Transverse colon (tissue), 4 donors: ENCODE results near the gene SRPK3. TPM values are rescaled to one million over a fixed set of nuclear protein-coding genes. Genes with fewer than 3 reads are reported as not detected.

ENCODE experiments used
- DNase-seq: peaks from one replicate; pipeline ENCODE4 v3.0.0-alpha.2; 2019
- H3K27ac ChIP-seq, 4 donors: fragments of 200-600 bp; sonication (generic); 2 replicates each; pipeline ENCODE4 v1.5.1; 2016 to 2018; ENCODE audit warnings: inconsistent platforms in 4 of 4
- H3K27me3 ChIP-seq: fragments of 200-600 bp; sonication (generic); 2 replicates; pipeline ENCODE4 v1.5.1; 2017; ENCODE audit warnings: inconsistent platforms
- H3K36me3 ChIP-seq, 4 donors: fragments of 200-600 bp; sonication (generic); 2 replicates each; pipeline ENCODE4 v1.5.1; 2017 to 2019; ENCODE audit warnings: inconsistent platforms in 4 of 4
- H3K4me1 ChIP-seq, 4 donors: fragments of 200-600 bp; sonication (generic); 2 replicates each; pipeline ENCODE4 v1.5.1; 2017 to 2020; ENCODE audit warnings: inconsistent platforms in 4 of 4
- H3K4me3 ChIP-seq, 4 donors: fragments of 200-600 bp; sonication (generic); 1 replicate in 1 of 4; 2 replicates in 3 of 4; pipeline versions ENCODE4 v1.5.1 to v1.6.1; 2017 to 2019; ENCODE audit warnings: inconsistent platforms in 4 of 4
- H3K9me3 ChIP-seq, 2 donors: fragments of 200-600 bp; sonication (generic); 2 replicates each; pipeline ENCODE4 v1.5.1; 2017 to 2019; ENCODE audit warnings: inconsistent platforms in 2 of 2
- EP300 ChIP-seq: sonication (generic); formaldehyde crosslinking; IDR thresholded peaks from one replicate; pipeline ENCODE4 v1.6.1; 2017; ENCODE audit warnings: antibody characterized with exemption, low read depth
- POLR2A ChIP-seq: fragments of 450-650 bp; IDR thresholded peaks from one replicate; pipeline ENCODE4 v1.6.1; 2016; ENCODE audit warnings: antibody characterized with exemption, mild to moderate bottlenecking, moderate library complexity
- POLR2AphosphoS5 ChIP-seq, 3 donors: sonication (generic); formaldehyde crosslinking; IDR thresholded peaks; one replicate each; pipeline ENCODE4 v1.6.1; 2016; ENCODE audit warnings: antibody characterized with exemption in 3 of 3
- WGBS, 2 donors: methylation state at CpG; one replicate each; pipeline ENCODE4 v1.1.5; 2018; ENCODE audit warnings: low coverage in 1 of 2; 5-methylcytosine and 5-hydroxymethylcytosine counted together
- in situ Hi-C, 4 donors: fragments of 200-750 bp; cut with MboI; loops; one replicate each; pipeline versions ENCODE4 v1.15.0 to v1.15.1; 2017; ENCODE audit warnings: low sequenced_read_pairs in 3 of 4, low pct_ligation_motif_present in 1 of 4, low pct_unique_long_range_greater_than_20kb in 1 of 4
- intact Hi-C: fragments of 100-400 bp; cut with DNase I; formaldehyde crosslinking; loops from one replicate; pipeline ENCODE4 v1.15.1; 2023; ENCODE audit warnings: low total_unique reads
- total RNA-seq, 4 donors: library from RNA; depleted of rRNA; stranded (reverse); fragments of >200 nt; gene quantifications; one replicate each; pipeline ENCODE4 v1.1.0, GENCODE V29; 2016
- TF ChIP-seq, protein P1 (sequence below), 5 experiments: fragments of 200-600 bp in 3 of 5; fragments of 450-650 bp in 2 of 5; sonication (generic) in 3 of 5; IDR thresholded peaks; 1 replicate in 2 of 5; 2 replicates in 3 of 5; pipeline ENCODE4 v1.5.1; 2016 to 2017; ENCODE audit warnings: antibody characterized with exemption in 5 of 5, inconsistent platforms in 3 of 5, mild to moderate bottlenecking in 2 of 5, moderate library complexity in 1 of 5

SRPK3 gene
- total RNA-seq, 4 donors from 2014 or later, result 0.64 to 3.8 (median 1.3) TPM

DNA sequence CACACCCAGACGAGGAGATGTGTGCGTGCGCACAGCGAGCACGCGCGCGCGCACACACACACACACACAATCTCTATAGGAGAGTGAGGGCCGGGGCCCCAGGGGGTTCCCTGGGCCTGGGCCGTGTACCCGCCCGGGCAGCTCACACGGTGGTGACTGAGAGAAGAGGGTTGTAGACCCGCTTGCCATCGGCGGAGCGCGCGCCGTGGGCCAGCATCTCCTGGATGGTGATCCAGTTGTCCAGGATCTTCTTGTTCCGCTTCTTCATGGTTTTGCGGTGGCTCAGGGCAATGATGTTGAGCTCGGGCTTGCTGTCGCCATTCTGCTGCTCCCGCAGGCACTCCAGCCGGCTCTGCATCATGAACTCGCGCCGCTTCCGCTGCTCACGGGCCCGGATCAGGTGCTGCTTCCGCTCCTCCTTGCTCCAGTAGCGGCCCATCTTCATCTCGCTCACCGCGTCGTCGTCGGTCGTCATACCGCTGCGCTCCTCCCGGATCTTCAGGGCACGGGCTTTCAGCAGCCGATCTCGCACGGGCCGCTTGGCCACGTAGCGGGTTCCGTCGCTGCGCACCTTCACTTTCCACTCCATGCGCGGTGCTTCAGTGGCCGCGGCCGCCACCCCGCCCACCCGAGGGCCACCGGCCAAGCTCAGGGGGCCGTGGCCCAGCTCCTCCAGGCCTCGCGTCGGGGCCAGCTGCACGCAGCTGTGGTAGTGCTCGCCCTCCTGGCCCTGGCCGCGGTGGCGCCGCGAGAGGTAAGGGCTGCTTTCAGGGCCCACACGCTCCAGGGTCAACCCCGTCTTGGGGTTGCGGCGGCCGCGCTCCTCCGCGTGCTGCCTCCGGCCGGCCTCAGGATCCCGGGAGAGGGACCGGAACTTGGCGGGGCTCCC, 22.6 kb downstream of the SRPK3 start:
- WGBS, 2 donors, result 96% methylated on average over 76 of the region's 87 CpGs; no CpG with 5 or more reads in 1 of the 2 donors

DNA sequence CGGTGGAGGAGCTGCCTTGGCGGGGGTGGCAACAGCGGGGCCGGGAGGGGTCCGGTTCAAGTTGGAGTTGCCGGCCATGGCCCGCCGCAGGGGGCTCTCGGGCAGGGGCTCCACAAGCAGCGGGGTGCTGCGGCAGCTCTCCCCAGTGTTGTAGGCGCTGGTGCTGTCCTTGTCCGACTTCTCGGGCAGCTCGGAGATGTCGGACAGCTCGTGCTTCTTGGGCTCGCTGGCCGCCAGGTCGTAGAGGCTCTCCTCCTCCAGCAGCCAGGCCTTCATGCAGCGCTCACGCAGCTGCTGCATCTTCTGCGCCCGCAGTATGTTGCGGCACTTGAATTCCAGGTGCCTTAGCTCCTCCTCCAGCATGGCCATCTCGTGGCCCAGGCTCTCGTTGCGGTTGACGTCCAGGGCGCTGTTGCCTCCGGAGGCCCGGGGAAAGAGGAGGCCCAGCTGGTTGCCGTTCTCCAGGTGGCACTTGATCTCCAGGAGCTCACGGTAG, 23.3 kb downstream of the SRPK3 start:
- no peak overlapping the region for H3K4me3 ChIP-seq
- H3K4me1 ChIP-seq, result no peaks in the 10 kb centered on the region
- intact Hi-C loops, result no loop called here
- in situ Hi-C loops, result loop anchor here in 1 of 4 donors (25.0 kb wide), 1 partner anchor 108 kb away; the partner anchor contains the start of gene AVPR2
- no peak for DNase-seq
- no peaks in the 10 kb centered on the region for H3K27me3 ChIP-seq
- H3K27ac ChIP-seq, result no peak overlapping the region
- H3K9me3 ChIP-seq, result no peaks in the 10 kb centered on the region
- no peak for TF ChIP-seq POLR2AphosphoS5 (IDR thresholded peaks at IDR 0.05)
- no peak for TF ChIP-seq EP300
- no peak for TF ChIP-seq POLR2A
- TF ChIP-seq, protein P1, sequence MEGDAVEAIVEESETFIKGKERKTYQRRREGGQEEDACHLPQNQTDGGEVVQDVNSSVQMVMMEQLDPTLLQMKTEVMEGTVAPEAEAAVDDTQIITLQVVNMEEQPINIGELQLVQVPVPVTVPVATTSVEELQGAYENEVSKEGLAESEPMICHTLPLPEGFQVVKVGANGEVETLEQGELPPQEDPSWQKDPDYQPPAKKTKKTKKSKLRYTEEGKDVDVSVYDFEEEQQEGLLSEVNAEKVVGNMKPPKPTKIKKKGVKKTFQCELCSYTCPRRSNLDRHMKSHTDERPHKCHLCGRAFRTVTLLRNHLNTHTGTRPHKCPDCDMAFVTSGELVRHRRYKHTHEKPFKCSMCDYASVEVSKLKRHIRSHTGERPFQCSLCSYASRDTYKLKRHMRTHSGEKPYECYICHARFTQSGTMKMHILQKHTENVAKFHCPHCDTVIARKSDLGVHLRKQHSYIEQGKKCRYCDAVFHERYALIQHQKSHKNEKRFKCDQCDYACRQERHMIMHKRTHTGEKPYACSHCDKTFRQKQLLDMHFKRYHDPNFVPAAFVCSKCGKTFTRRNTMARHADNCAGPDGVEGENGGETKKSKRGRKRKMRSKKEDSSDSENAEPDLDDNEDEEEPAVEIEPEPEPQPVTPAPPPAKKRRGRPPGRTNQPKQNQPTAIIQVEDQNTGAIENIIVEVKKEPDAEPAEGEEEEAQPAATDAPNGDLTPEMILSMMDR (IDR thresholded peaks at IDR 0.05), result no peak
- no peaks in the 10 kb centered on the region for H3K36me3 ChIP-seq
- 93% methylated on average over 31 of the region's 34 CpGs; no CpG with 5 or more reads in 1 of the 2 donors for WGBS, 2 donors

More for the DNA sequence above, 22.6 kb downstream of the SRPK3 start:
- Histone ChIP-seq H3K36me3 (no peaks in the 10 kb centered on the region), H3K4me3 (no peak overlapping the region), H3K9me3 (no peaks in the 10 kb centered on the region), H3K27me3 (no peaks in the 10 kb centered on the region), H3K4me1 (no peaks in the 10 kb centered on the region), H3K27ac (no peak overlapping the region)
- intact Hi-C loops (no loop called here), in situ Hi-C loops (loop anchor here in 1 of 4 donors (25.0 kb wide), 1 partner anchor 109 kb away; the partner anchor contains the start of gene AVPR2)
- TF ChIP-seq, protein P1 (IDR thresholded peaks at IDR 0.05), result no peak
- TF ChIP-seq POLR2AphosphoS5 (IDR thresholded peaks at IDR 0.05), result no peak
- TF ChIP-seq POLR2A, result no peak
- TF ChIP-seq EP300, result no peak
- DNase-seq, result no peak

DNA sequence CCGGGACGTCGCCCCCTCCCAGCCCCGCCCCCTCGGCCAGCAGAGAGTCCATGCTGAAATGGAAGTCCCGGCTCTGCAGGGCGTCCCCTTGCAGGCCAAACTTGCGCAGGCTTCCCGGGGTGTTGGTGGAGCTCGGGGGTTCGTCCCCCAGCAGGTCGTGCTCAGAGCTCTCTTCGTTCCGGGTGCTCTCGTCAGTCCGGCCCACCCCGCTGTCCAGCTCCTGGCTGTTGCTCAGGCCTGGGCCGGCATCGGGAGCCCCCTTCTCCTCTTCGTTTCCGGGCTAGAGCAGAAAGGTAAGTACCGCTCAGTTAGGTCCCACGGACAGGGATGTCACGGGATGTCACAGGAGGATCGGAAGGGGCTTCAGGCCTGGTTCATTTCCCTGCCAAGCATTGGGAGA, 23.8 kb downstream of the SRPK3 start:
- intact Hi-C loops (no loop called here), in situ Hi-C loops (loop anchor here in 1 of 4 donors (25.0 kb wide), 1 partner anchor 108 kb away; the partner anchor contains the start of gene AVPR2)
- Histone ChIP-seq H3K4me3 (no peak overlapping the region), H3K27me3 (no peaks in the 10 kb centered on the region), H3K4me1 (no peaks in the 10 kb centered on the region), H3K9me3 (no peaks in the 10 kb centered on the region), H3K27ac (no peak overlapping the region), H3K36me3 (no peaks in the 10 kb centered on the region)
- DNase-seq, result no peak
- TF ChIP-seq, protein P1 (IDR thresholded peaks at IDR 0.05), result no peak
- no peak for TF ChIP-seq POLR2A
- TF ChIP-seq POLR2AphosphoS5 (IDR thresholded peaks at IDR 0.05), result no peak
- TF ChIP-seq EP300, result no peak
- 96% methylated on average over 21 of the region's 25 CpGs; no CpG with 5 or more reads in 1 of the 2 donors for WGBS, 2 donors

- Histone ChIP-seq H3K27ac (no peak overlapping the region), H3K27me3 (no peaks in the 10 kb centered on the region), H3K4me3 (no peak overlapping the region), H3K4me1 (no peaks in the 10 kb centered on the region), H3K36me3 (no peaks in the 10 kb centered on the region), H3K9me3 (no peaks in the 10 kb centered on the region)
- in situ Hi-C loops (loop anchor here in 1 of 4 donors (25.0 kb wide), 1 partner anchor 107 kb away; the partner anchor contains the start of gene AVPR2), intact Hi-C loops (no loop called here)
- no peak for TF ChIP-seq EP300
- TF ChIP-seq POLR2AphosphoS5 (IDR thresholded peaks at IDR 0.05), result no peak
- no peak for TF ChIP-seq POLR2A
- 82% methylated on average over 8 of the region's 13 CpGs; no CpG with 5 or more reads in 1 of the 2 donors for WGBS, 2 donors
- DNase-seq, result no peak
These were observed 24.6 kb downstream of the SRPK3 start for GRCh38 chrX:153805436-153805835.
